Fibroblast of peridontal ligament (primary cell): ENCODE measurements around the gene TECPR1.

Source experiments
- DNase-seq: peaks from one replicate; pipeline ENCODE4 v3.0.0-alpha.2; 2010; ENCODE audit errors: extremely low read depth

The TECPR1 gene

GRCh38 chr7:98211676-98212531 is 40.1 kb downstream of the TECPR1 start:
- no peak for DNase-seq

GRCh38 chr7:98211221-98211675 is 40.8 kb downstream of the TECPR1 start, which contains the start of gene BHLHA15:
TSS of gene BHLHA15 (plus strand) at chr7:98211439. CDS start at chr7:98212310, 871 bp downstream.
- no peak for DNase-seq

DNA sequence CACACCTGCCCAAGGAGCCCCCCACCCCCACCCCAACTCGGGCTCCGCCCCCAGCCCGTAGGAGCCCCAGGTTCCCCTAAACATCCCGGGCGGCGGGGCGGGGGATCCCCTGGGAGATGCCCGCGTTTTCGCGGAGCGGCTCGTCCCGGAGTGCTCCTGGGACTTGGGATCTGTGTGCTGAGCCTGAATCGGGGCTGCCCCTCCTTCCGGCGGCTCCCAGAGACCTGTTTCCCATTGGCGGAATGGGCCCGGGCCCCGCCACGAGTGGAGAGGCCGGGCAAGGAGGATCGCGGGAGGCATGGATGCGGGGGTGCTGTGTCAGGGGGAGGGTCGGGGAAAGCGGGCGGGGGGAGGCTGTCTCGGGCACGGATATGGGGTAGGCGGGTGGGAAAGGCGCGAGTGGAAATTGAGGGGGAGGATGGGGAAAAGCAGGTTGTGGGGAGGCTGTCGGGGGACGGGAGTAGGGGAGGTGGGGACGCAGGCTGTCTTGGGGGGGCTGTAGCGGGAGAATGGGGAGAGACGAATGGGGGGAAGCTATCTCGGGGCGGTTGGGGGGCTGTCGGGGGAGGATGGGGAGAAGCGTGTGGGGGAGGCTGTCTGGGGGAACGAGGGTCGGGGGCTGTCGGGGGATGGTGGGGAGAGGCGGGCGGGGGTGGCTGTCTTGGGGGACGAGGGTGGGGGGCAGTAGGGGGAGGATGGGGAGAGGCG is 41.4 kb downstream of the TECPR1 start:
- no peak for DNase-seq

GRCh38 chr7:98209166-98209920 is 42.7 kb downstream of the TECPR1 start:
- DNase-seq, result no peak

DNA sequence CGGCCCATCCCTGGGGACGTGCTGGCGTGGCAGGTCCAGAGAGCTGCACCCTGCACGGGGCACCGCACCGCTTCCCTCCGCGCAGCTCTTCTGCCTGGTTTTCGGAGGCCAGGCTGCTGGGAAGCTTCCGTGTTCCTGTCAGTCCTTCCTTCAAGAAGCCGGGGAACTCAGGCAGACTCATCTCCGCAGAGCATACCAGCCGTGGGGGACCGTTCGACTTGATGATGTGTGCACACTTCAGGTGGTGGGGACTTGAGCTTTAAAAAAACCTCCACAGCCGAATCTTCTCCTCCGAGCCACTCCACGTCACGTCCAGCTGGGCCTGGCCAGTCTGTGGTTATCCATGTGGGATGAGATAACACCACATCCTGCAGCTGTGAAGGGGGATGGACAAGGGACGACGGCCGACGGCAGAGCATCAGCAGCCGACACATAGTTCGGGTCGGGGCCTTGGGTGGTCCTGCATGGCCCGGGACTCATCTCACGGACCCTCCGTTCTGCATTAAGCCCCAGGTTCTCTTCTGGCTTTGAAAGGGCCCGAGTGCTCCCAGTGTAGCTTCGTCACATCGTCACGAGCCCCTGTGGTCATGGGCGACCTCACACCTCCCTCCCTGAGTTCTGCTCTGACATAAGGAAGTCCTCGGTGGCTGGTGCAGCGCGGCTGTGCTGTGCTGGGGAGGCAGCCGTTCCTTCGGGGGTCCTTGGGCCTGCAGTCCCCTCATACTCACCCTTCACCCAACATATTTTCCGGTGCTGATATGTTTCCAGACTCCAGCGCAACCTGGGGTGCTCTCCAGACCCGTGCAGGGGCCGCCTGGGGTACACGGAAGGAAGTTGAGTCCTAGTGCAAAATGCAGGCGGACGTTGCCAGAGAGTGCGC is 45.3 kb downstream of the TECPR1 start:
- no peak for DNase-seq

DNA sequence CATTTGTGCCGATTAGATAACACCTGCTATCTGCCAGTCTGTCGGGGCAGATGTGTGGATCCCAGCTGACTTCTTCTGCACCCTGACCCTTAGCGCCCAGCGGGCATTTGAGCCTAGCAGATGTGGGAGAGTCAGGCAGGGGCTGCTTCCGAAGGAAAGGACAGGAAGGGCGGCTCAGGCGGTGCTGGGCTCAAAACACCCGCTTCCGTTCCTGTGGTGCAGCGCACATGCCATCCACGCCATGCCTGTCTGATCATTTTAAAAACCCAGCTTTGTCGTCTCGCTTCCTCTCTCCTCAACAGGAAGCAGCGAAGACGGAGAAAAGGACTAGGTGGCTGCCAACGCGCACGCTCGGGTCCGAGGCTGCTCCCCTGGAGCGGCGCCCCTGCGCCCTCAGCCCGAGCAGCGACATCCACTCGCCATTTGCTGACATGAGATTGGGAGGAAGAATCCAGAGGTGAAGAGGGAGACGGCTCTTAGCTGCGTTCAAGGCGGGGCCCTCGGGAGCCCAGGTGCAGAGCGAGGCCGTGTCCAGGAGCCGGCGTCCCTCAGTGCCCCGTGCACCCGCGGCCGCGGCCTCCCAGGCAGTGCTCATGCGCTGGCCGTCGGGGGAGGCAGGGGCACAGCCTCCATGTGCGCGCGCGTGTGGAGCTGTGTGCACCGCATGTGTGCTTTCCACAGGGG is 46.7 kb downstream of the TECPR1 start:
- no peak for DNase-seq

DNA sequence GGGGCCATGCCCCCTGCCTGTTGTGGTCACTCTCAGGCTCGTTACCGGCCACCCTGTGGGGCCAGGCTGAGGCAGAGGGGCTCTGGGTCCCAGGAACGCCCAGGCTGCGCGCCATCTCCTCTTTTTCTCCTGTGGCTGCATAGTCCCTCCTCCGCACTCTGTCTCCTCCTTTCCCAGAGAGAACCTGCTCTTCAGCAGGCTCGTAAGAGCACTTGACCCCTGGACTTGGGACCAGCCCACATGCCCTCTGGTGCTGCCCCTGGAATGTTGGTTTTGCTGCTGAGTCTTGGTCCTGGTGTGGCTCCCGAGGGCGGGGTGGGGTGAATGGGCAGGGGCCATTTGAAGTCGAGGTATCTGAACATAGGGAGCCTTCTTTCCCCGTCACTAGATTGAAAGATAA is 47.4 kb downstream of the TECPR1 start:
- no peak for DNase-seq

- no peak for DNase-seq
These were observed 47.9 kb downstream of the TECPR1 start for GRCh38 chr7:98203964-98204605.

GRCh38 chr7:98203261-98203963 is 48.6 kb downstream of the TECPR1 start:
- DNase-seq, result no peak

GRCh38 chr7:98202367-98203195 is 49.5 kb downstream of the TECPR1 start:
- no peak for DNase-seq

- no peak for DNase-seq
These were observed 51.7 kb downstream of the TECPR1 start for GRCh38 chr7:98200364-98200763.

DNA sequence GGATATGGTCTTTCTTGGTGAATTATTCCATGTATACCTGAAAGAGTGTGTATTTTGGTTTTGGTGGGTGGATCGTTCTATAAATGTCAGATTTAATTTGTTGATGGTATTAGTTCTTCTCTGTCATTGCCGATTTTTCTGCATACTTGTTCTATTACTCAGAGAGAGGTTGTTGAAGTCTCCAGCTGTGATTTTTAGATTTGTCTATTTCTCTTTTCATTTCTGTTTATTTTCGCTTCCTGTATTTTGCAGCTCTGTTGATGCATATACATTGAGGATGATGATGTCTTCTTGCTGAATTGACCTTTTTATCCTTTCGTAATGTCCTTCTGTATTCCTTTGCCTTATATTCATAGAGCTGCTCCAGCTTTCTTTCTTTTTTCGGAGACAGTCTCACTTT is 52.9 kb downstream of the TECPR1 start:
- DNase-seq, result no peak

DNA sequence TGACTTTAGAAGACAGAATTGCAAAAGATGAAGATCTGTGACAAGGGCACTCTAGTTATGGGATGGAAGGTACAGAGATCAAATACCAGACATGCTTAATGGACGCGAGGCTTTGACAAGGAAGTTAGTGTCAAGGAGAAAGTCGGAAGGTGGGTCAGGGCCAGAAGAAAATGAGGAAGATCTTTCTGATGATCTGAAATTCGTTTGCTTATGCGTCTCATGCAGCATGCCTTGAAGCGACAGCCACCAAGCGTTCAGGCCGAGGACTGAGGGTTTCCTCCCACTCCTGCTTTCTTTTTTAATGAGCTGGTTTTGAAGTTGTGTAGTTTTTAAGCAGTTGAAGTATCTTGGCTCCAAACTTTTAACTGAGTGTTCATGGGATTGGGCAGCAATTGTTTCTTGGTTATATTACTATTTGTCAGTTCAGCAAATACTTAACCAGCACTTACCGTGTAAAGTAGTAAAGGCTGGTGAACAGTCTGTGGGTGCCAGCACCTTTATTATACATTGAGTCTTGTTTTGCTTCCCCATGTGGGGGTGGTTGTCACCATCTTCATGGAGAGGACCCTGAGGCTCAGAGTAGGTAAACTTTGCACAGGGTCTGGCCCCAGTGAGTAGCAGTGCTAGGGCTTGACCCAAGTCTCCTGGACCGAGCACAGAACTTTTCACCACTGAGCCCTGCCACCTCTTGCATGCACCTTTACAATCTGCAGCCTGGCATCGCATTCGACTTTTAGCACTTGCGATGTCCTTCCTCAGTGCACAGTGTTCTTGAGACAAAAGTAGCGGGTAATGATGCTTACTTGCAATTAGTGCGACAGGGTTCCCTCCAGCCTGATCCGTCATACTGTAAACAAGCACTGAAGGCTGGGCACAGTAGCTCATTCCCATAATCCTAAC is 55.1 kb downstream of the TECPR1 start:
- no peak for DNase-seq

DNA sequence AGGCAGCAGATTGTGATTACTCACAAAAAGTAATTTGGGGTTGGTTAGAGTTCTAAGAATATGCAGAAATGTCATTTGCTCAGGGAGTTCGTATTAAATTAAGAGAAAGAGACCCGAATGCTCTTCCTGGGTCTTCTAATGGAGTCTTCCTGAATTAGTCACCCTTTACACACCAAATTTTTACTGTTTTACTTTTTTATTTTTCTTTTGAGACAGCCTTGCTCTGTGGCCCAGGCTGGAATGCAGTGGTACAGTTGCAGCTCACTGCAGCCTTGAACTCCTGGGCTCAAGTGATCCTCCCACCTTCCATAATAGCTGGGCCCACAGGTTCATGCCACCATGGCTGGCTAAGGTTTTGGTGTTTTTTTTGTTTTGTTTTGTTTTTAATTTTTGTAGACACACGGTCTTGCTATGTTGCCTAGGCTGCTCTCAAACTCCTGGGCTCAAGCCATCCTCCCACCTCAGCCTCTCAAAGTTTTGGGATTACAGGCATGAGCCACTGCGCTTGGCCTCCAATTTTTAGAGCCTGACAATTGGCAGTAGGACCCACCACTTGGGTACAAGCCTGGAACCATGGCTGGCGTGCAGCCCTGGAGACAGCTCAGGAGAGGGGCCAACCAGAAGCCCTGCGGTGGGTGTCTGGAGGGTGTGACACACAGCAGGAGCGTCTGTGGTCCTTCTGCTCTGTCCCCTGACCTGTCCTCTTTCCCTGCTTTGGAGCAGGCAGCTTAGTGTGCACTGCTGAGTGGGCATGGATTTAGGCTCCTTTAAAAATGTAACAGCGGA is 57.2 kb downstream of the TECPR1 start:
- DNase-seq, result no peak

DNA sequence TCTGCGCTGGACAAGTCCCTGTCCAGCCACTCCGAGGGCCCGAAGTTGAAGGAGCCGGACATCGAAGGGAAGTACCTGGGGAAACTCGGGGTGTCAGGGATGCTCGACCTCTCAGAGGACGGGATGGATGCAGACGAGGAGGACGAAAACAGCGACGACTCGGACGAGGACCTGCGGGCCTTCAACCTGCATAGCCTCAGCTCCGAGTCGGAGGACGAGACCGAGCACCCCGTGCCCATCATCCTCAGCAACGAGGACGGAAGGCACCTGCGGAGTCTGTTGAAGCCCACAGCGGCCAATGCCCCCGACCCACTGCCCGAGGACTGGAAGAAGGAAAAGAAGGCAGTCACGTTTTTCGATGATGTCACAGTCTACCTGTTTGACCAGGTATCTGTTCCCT is 57.8 kb downstream of the TECPR1 start:
- DNase-seq, result no peak

GRCh38 chr7:98193474-98194180 is 58.4 kb downstream of the TECPR1 start:
- DNase-seq, result no peak
